Astrocyte of the cerebellum (primary cell): ENCODE measurements around the gene TTBK2.

ENCODE experiments used
- DNase-seq: peaks from one replicate; pipeline ENCODE4 v3.0.0-alpha.2; 2011; ENCODE audit warnings: low read depth
- H3K4me3 ChIP-seq: 2 replicates; pipeline ENCODE4 v1.5.1; 2011; ENCODE audit warnings: mild to moderate bottlenecking, low read depth, low read length, moderate library complexity
- CTCF ChIP-seq: IDR thresholded peaks from 2 replicates; pipeline ENCODE4 v1.5.1; 2012; ENCODE audit warnings: low read length, low read depth, moderate library complexity, mild to moderate bottlenecking; ENCODE audit errors: missing control alignments
- in situ Hi-C: cut with HindIII; loops from 2 replicates; pipeline ENCODE4 v1.10.0; 2017; ENCODE audit warnings: low sequenced_read_pairs

Gene TTBK2

GRCh38 chr15:42736793-42737528 lies 183.6 kb downstream of the TTBK2 start, which contains the start of gene CDAN1:
CDAN1 (minus strand) TSS chr15:42737128; CDS start chr15:42737102, 26 bp downstream.
- in situ Hi-C loops, result no loop called here
- no peak for TF ChIP-seq CTCF
- peak within 1 kb of the TSS; percentile 63 for H3K4me3 ChIP-seq
- peak; percentile 28 for DNase-seq

- TF ChIP-seq CTCF, result no peak
- in situ Hi-C loops, result no loop called here
- peak overlapping the region; percentile 63 for H3K4me3 ChIP-seq
- no peak for DNase-seq
Observed at GRCh38 chr15:42736178-42736792, 184.3 kb downstream of the TTBK2 start.

- in situ Hi-C loops, result no loop called here
Observed at GRCh38 chr15:42735382-42736165, 185.0 kb downstream of the TTBK2 start.

GRCh38 chr15:42734076-42734672 lies 186.4 kb downstream of the TTBK2 start:
- no peak for DNase-seq
- H3K4me3 ChIP-seq, result no peak overlapping the region
- no peak for TF ChIP-seq CTCF
- in situ Hi-C loops, result no loop called here

More at GRCh38 chr15:42735382-42736165, 185.0 kb downstream of the TTBK2 start:
- H3K4me3 ChIP-seq, result peak overlapping the region; percentile 63
- no peak for TF ChIP-seq CTCF
- no peak for DNase-seq

GRCh38 chr15:42733027-42733426 lies 187.6 kb downstream of the TTBK2 start:
- no peak for TF ChIP-seq CTCF
- DNase-seq, result no peak
- in situ Hi-C loops, result no loop called here

More at GRCh38 chr15:42733027-42733426, 187.6 kb downstream of the TTBK2 start:
- H3K4me3 ChIP-seq, result no peak overlapping the region
